GM19023 (cell line): ENCODE measurements around the gene PTPDC1.
"Not testable (repeated sequence)": the region's sequence is repeated elsewhere in the genome, so short reads cannot be mapped to it uniquely, and the experiment has no call there.

Experiments used
- ATAC-seq: cut with Tn5 transposase; IDR thresholded peaks from one replicate; pipeline ENCODE4 v1.9.1; 2021; ENCODE audit warnings: mild to moderate bottlenecking, moderate library complexity; ENCODE audit not compliant: unreplicated experiment

The PTPDC1 gene

DNA sequence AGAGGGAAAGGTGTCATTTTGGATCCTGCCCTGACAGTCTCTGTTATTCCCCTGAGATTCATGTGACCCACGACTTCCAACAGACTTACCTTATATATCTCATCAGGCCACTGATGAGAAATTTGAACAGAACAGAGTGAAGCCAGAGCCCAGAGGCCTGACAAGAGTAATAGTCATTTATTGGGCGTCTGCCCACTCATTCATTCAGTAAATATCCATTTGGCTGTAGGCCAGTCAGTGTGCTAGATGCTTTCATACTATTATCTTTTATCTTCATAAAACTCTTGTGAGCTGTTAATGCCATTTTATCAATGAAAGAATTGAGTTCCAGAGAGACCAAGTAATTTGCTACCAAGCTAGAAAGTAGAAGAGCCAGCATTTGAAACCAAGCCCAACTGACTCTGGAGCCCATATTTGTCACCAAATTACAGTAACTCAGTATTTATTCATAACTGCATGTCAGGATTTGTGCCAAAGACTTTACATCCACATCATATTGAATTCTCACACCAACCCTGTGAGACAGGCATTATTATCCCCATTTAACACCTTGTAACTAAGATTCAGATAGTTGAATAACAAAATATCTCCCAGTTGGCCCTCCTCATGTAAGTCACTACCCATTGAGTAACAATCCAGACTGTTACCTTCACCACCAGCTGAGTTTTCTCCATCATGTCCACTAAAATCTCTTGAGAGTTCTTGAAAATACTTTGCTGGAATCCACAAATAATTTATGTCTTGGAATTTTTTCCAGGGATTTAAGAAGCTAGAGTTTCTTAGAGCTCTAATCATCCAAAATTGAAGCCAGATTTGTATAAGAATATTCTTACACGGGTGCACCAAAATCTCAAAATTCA is 2.5 kb downstream of the PTPDC1 start:
- no peak for ATAC-seq

DNA sequence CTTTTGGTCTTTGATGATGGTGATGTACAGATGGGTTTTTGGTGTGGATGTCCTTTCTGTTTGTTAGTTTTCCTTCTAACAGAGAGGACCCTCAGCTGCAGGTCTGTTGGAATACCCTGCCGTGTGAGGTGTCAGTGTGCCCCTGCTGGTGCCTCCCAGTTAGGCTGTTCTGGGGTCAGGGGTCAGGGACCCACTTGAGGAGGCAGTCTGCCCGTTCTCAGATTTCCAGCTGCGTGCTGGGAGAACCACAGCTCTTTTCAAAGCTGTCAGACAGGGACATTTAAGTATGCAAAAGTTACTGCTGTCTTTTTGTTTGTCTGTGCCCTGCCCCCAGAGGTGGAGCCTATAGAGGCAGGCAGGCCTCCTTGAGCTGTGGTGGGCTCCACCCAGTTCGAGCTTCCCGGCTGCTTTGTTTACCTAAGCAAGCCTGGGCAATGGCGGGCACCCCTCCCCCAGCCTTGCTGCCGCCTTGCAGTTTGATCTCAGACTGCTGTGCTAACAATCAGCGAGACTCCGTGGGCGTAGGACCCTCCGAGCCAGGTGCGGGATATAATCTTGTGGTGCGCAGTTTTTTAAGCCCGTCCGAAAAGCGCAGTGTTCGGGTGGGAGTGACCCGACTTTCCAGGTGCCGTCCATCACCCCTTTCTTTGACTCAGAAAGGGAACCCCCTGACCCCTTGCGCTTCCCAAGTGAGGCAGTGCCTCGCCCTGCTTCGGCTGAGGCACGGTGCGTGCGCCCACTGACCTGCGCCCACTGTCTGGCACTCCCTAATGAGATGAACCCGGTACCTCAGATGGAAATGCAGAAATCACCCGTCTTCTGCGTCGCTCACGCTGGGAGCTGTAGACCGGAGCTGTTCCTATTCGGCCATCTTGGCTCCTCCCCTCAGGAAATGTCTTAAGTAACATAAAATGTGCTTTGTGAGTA is 10.2 kb downstream of the PTPDC1 start:
- ATAC-seq, result not testable (repeated sequence)

DNA sequence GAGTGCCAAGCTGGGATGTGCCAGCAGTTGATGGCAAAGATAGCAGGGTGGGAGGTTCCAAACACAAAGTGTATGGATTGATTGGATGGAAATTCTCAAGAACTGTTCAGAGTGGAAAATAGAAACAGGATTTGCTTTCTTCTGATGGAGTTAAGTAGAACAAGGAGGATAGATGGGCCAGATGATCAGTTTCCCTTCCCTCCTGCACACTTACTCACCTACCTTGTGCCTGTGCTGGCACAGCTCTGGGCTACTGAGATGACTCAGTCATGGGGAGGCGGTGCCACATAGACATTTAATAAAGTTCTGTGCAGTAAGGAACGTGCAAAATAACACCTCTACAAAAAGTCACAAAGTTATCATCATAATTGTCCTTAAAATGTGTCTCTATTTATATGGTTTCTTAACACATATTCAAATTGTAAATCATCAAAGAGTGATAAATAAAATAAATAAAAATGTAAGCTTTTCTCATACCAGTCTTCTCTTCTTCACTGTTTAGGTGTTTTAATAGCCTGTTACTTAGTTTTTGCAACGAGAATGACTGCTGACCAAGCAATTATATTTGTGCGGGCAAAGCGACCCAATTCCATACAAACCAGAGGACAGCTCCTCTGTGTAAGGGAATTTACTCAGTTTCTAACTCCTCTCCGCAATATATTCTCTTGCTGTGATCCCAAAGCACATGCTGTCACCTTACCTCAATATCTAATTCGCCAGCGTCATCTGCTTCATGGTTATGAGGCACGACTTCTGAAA is 12.7 kb downstream of the PTPDC1 start:
- no peak for ATAC-seq

DNA sequence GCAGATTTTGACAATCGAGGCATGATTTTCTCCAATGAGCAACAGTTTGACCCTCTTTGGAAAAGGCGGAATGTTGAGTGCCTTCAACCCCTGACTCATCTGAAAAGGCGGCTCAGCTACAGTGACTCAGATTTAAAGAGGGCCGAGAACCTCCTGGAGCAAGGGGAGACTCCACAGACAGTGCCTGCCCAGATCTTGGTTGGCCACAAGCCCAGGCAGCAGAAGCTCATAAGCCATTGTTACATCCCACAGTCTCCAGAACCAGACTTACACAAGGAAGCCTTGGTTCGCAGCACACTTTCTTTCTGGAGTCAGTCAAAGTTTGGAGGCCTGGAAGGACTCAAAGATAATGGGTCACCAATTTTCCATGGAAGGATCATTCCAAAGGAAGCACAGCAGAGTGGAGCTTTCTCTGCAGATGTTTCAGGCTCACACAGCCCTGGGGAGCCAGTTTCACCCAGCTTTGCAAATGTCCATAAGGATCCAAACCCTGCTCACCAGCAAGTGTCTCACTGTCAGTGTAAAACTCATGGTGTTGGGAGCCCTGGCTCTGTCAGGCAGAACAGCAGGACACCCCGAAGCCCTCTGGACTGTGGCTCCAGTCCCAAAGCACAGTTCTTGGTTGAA is 13.6 kb downstream of the PTPDC1 start:
- ATAC-seq, result no peak

DNA sequence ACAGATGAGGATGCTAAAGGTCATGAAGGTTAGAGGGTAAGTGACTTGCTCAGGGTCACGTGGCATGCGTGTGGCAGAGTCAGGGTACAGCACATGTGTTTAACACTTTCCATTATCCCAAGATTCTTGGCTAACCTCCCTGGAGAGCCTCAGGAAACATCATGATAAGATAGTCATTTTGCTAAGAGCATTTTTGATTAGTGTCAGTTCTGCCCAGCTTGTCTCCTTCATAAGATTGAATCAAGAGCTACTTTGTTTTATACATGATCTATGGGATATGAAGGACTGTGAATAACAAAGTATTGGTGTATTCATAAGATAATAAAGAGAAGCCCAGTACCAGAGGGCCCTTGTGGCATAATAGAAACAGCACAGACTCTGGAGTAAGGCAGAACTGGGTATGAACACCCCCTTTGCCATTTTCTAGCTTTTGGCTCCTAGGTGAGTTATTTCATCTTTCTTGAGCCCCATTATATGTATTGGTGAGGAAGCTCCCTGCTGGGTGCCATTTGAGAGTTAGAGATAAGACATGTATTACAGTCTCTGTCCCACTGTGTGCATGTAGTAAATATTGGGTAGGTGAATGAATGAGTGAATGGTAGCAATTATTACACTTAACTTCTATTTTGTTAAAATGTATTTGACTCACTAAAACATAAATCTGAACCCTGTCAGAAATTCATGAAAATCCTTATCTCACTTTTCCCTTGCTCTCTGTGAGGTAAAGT is 16.1 kb downstream of the PTPDC1 start:
- ATAC-seq, result no peak

DNA sequence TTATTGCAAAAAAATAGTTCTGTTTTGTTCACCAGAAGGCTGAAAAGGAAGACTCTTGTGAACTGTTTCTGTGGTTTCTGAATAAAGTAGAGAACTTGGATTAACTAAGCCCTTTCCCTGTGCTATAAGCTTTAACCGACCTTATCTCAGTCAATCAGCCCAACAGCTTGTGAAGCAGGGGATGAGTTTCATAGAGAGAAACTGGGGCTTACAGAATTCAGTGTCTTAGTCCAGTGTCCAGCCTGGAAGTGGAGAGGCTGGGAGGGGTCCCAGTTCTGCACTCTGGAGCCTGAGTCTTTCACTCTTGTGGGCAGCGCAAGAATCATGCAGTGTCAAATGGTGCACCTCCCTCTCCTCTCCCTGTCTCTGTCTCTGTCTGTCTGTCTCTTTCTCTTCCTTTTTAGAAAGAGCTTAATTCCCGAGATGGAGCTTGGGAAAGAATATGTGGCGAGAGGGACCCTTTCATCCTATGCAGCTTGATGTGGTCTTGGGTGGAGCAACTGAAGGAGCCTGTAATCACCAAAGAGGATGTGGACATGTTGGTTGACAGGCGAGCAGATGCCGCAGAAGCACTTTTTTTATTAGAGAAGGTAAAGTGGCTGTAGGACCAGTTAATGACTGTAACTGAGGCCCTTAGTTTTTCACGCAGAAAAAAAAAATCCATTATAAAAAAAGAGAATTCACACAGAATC is 17.0 kb downstream of the PTPDC1 start:
- no peak for ATAC-seq

DNA sequence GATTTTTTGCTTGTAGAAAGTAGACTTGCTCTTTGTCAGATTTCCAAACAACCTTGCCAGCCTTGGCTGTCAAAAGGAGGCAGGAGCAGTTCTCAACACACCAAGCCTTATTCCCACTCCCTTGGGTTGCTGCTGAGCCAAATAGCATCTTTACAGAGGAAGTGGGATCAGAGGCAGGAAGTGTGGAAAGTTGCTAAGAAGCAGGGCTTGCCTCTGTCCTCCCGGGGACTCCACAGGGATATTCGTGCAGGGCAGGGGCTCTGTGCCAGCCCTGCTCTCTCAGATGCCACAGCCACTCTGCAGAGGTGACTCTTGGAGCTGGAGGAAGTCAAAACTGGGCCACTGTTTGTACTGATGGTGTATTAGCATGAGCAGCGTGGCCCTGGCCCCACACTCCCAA is 24.3 kb downstream of the PTPDC1 start:
- no peak for ATAC-seq

DNA sequence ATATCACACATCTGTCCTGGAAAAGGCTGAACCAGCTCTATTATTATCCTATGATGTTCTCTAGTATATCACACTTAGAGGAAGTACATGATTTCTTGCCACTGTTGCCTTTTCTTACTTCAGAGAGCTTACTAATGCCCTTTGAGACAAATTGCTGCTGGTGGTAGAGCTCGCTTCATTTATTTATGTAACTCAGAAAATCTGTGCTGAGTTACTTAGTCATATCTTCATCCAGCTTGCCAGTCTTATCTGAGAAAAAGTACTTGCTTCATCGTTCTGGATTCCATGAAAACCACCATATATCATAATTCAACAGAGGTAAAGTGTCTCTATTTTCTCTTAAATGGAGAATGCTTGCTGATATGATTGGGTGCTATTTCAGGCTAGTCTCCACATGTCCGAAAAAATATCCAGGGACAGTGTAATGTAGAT is 26.6 kb downstream of the PTPDC1 start:
- no peak for ATAC-seq

DNA sequence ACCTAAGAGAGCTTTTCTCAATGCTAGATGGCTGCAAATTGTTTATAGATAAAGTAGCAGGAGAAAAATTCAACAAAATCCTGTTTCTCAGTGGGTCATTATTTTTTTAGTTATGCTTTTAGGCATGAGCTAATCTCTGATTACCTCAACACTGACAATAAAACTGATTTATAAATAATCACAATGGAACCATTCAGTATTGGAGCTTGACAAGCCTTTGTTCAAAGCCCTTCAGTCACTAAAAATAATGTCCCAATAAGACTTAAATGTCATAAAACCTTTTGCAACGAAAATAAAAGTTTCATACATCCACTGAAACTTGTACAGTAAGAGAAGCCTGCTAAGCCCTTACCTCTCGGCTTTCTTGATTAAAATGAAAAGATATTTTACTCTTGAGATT is 27.2 kb downstream of the PTPDC1 start:
- ATAC-seq, result no peak

DNA sequence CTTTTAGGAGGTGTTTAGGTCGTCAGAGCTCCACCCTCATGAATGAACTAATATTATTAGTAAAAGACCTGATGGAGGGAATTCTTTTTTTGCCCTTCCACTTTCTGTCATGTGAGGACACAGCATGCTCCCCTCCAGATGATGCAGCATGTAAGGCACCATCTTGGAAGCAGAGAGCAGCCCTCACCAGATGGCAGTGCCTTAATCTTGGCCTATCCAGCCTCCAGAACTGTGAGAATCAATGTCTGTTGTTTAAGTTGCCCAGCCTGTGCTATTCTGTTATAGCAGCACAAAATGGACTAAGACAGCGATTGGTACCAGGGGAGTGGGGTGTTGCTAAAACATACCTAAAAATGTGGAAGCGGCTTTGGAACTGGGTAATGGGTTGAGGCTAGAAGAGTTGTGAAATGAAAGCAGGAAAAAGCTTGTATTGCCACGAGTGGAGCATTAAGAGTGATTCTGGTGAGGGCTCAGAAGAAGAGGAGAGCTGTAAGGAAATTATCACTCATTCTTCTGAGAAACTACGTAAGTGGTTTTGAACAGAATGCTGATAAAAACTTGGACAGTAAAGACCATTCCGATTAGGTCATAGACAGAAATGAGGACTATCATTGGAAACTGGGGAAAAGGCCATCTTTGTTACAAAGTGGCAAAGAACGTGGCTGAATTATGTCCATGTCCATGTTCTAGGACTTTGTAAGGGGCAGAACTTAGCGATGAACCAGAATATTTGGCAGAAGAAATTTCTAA is 28.6 kb downstream of the PTPDC1 start:
- no peak for ATAC-seq

DNA sequence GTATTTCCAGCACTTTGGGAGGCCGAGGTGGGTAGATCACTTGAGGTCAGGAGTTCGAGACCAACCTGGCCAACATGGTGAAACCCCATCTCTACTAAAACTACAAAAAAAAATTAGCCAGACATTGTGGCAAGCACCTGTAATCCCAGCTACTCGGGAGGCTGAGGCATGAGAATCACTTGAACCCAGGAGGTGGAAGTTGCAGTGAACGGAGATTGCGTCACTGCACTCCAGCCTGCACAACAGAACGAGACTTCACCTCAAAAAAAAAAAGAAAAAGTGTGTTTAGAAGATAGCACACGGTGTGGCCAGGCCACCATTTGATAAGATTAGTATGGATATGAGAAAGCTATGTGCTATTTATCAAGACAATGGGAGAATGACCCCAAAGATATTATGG is 35.8 kb downstream of the PTPDC1 start:
- not testable (repeated sequence) for ATAC-seq

DNA sequence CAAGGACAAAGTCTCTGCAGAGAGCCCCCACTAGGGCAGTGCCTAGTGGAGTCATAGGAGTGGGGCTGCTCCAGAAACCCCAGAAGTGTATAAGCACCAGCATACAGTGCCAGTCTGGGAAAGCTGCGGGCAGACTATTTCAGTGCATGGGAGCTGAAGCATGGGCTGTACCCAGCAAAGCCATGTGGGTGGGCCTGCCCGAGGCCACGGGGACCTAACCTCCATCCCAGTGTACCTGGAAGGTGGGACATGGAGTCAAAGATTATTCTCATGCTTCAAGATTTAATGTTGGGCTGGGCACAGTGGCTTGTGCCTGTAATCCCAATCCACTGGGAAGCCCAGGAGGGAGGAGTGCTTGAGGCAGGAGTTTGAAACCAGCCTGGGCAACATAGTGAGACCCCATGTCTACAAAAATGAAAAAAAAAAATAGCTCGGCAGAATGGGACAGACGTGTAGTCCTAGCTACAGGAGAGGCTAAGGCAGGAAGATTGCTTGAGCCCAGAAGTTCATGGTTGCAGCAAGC is 36.7 kb downstream of the PTPDC1 start:
- no peak for ATAC-seq

DNA sequence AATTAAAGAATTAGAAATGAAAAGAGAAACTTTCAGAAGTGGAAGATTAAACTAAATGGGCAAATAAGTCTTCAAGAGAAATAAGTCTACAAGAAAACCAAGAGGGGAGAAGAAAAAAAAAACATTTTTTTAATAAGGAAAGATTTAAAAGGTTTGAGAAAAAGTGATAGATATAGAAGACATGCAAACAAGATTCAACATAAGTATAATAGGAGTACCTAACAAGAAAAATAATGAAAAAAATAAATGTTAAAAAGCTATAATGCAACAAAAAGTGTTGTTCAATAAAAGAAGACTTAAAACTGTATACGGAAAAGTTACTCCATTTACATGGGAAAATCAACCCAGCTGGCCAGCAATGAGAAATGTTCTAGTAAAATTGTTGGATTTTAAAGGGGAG is 42.6 kb downstream of the PTPDC1 start:
- no peak for ATAC-seq

DNA sequence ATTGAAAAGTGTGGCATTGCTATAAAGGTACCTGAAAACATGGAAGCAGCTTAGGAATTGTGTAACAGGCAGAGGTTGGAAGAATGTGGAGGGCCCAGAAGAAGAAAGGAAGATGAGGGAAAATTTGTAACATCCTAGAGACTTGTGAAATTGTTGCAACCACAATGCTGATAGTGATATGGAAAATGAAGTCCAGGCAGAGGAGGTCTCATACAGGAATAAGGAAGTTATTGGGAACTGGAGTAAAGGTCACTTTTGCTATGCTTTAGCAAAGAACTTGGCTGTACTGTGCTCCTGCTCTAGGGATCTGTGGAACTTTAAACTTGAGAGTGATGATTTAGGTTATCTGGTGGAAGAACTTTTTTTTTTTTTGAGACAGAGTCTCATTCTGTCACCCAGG is 43.5 kb downstream of the PTPDC1 start:
- ATAC-seq, result no peak

DNA sequence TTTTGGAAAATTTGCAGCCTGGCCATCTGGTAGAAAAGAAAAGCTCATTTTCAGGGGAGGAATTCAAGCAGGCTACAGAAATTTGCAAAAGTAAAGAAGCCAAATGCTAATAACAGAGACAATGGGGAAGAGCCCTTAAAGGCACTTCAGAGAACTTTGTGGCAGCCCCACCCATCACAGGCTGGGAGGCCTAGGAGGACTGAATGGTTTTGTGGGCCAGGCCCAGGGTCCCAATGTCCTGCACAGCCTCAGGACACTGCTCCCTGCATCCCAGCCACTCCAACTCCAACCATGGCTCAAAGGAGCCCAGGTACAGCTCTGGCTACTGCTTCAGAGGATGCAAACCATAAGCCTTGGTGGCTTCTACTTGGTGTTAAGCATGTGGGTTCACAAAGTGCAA is 44.3 kb downstream of the PTPDC1 start:
- no peak for ATAC-seq

DNA sequence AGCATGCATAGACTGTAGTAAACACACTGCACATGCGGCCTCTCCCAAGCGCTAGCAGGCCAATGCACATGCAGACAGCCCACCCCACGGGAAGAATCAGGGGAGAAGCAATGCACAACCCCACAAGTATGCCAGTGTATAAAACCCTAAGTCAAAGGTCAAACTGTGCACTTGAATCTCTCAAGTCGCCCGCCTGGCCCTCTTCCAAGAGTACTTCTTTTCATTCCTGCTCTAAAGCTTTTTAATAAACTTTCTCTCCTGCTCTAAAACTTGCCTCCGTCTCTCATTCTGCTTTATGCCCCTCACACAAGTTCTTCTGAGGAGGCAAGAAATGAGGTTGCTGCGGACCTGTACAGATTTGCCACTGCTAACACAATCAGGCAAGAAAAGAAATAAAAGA is 50.4 kb downstream of the PTPDC1 start:
- ATAC-seq, result no peak

DNA sequence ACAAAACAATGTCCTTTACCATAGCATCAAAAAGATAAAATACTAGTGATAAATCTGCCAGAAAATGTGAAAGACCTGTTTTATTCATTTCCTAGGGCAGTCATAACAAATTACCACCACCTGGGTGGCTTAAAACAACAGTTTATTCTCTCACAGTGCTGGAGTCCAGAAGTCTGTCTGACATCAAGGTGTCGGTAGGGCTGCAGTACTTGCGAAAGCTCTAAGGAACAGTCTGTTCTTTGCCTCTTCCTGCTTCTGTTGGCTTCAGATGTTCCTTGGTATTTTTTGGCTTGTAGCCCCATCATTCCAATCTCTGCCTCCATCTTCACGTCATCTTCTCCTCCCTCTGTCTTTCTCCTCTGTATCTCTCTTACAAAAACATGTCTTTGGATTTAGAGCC is 51.0 kb downstream of the PTPDC1 start:
- no peak for ATAC-seq

DNA sequence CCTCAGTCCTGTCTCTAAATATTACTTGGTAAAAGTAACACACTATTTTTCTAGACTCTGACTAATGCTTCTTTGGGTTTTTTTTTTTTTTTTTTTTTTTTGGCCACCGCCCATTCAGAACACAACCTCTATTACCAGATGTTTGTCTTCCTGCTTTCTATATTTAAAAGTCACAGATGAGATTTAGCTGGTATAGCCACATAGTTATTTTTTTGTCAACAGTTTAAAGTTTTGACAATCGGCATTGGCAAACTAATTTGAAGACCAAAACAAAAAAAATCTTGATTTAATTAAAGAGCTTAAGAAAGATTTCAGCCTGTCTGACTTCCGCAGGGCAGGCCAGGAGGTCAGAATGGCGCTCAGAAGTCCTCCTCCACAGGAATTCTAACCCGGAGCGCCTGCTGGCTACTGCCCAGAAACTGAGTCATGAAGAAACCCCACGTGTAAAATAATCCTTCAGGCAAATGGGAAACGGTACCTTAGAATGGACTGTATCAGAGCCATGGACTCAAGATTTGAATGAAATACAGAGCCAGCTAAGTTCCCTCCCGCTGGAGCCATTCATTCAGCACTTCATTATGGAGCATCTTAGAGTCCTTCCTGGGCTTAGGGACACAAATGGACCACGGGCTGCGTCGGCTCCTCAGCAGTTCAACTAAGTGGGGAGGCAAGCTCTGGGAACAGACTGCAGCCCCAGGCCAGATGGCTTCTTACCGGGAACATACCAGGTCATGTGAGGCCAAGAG is 55.6 kb downstream of the PTPDC1 start:
- no peak for ATAC-seq
